LNCAP (cell line): ENCODE measurements around the gene CST4.

ENCODE experiments used
- TF ChIP-seq, protein P1 (sequence below): fragments of 450-650 bp; IDR thresholded peaks from 2 replicates; pipeline ENCODE4 v1.5.1; 2017; ENCODE audit warnings: mild to moderate bottlenecking

Gene CST4

DNA sequence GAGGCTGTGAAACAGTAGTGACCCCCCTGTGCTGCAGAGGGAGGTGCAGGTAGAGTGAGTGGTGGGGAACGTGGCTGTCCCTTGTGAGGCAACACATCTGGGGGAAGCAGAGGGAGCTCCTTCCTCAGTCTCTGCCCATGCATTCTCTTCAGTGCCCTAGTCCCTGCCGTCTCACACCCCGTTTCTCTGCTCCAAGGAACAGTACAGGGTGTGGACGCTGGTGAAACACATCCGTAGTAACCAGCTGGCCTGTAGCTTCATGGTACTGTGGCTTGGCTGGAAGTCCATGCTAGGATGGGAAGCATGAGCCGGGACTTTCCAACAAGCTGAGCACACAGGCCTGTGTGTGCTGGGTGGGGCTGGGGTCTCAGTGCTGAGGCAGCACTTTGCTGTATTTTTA is 25.7 kb downstream of the CST4 start:
- TF ChIP-seq, protein P1, sequence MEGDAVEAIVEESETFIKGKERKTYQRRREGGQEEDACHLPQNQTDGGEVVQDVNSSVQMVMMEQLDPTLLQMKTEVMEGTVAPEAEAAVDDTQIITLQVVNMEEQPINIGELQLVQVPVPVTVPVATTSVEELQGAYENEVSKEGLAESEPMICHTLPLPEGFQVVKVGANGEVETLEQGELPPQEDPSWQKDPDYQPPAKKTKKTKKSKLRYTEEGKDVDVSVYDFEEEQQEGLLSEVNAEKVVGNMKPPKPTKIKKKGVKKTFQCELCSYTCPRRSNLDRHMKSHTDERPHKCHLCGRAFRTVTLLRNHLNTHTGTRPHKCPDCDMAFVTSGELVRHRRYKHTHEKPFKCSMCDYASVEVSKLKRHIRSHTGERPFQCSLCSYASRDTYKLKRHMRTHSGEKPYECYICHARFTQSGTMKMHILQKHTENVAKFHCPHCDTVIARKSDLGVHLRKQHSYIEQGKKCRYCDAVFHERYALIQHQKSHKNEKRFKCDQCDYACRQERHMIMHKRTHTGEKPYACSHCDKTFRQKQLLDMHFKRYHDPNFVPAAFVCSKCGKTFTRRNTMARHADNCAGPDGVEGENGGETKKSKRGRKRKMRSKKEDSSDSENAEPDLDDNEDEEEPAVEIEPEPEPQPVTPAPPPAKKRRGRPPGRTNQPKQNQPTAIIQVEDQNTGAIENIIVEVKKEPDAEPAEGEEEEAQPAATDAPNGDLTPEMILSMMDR, result no peak

DNA sequence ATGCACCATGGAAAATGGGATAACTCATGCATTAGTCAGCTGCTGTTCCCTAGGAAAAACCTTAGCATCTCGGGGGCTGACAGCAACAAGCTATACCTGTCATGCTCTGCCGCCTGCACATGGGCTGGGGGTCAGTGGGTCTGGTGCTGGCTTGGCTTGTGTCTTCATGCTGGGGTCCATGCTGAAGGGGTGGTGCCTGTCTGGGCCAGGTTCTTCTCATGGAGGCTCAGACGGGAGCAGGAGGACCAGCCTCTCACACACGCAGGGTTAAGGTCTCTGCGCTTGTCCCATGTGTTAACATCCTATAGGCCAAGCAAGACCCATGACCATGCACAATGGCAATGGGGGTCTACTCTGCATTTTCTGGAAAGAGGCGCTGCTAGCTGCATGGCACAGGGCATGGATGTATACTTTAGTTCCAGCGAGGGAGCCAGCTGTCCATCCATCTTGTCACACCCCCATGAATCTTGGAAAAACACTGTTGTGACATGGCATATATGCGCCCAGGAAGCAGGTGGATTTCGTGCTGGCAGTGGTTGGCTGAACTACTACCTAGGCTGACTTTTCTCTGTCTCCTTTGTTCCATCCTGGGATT is 26.5 kb downstream of the CST4 start:
- TF ChIP-seq, protein P1, result no peak

DNA sequence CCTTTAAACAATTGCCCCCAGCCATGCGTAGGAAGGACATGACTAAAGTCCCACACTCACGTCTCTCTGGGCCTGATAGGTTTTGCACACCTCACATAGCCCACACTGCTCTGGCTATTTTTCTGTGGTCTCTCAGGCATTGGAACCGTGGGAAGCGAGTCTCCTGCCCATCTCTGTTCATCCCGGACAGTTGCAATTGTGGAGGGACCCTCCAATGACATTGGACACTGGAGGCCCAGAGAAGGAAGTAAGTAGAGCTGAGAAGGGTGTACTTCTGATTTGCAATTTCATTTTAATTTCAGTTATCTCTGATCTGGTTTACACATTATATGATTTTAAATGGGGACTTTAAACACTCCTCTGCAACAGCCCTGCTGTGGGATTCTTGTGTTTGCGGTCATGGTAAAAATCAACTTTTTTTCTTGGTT is 27.8 kb downstream of the CST4 start:
- TF ChIP-seq, protein P1, result no peak

DNA sequence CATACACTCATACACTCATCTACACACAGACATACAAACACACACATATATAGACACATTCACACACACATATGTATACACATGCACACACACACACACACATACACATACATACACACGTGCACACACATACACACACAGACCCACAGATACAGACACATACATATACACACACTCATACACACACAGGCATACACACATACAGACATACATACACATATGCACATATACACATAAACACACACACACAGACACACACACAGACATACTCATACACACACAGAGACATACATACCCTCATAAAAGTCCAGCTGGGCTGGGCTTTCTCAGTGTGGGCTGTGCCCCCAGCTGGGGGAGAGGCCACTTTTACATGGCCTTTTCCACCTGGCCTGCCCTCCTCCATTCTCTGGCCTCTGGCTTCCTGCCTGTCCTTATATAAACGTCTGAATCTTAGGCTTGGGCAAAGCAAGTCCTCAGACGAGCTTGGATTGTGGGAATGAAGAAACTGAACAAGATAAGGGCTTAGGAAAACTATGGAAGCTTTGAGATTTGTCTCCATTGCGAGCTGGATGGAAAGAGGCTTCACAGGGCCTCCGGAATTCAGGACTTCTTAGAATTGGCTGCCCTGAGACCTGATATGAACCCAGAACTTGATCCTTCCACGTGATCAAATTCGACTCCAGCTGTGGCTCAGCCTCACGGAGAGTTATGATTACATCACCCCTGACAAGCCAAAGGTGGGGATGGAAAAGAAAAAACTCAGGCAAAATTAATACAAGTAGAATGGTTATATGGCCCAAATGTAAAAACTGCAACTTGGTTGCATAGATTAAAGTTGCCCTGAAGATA is 28.6 kb downstream of the CST4 start:
- TF ChIP-seq, protein P1, result no peak

DNA sequence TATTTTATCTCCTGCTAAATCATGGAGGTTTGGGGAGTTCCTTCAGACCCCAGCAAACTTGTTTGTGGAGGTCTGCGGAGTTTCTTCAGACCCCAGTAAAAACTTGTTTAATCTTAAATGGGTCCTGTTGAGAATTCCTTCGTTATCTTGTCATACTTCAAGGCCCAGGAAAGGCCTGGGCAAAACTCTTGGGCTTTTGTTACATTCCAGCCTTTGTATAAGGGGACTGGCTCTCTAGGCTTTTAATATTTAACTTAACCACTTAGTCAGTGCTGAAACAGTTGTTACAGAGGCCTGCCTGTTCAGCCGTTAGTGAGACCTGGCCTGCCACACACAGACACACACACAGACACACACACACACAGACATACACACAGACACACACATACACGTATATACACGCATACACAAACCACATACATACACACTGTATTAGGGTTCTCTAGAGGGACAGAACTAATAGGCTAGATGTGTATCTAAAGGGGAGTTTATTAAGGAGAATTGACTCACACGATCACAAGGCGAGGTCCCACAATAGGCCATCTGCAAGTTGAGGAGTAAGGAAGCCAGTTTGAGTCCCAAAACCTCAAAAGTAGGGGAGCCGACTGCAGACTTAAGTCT is 29.7 kb downstream of the CST4 start:
- TF ChIP-seq, protein P1, result no peak

DNA sequence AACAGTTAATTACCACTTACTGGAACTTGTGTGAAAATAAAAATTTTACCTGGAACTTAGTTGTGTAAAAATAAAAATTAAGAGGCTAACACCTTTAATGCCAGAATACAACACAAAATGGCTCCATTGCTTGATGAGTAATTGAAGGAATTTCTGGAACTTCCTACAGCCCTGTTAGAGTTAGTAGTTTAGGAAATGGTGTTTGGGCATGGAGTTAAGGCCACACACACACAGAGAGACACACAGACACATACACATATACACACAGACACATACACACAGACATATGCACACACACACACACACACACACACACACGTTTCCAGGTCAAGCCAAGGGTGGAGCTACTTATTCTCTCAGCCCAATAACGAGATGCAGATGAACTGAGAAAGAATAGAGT is 30.5 kb downstream of the CST4 start:
- TF ChIP-seq, protein P1, result no peak

DNA sequence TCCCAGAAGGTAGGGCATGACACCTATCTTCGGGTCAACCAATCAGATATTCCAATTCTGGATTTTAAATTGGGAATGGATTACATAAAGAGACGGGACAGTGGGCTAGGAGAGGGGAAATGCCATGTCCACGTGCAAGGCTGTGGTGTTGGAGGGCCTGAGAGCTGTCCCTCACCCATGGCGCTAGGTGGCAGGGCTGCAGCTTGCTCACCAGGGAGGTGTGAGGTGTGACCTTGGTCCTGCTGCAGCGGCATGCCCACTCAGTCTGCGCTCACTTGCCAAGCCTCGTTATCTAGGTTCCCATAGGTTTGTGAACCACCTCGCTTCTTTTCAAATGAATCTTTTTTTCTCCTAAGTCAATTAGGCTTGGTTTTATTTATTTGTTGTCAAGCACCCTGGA is 31.6 kb downstream of the CST4 start:
- TF ChIP-seq, protein P1, result no peak
